Measurements from ENCODE around the gene FAM149A. TPM values are rescaled to one million over a fixed set of nuclear protein-coding genes. Genes with fewer than 3 reads are reported as not detected.

Gene FAM149A
- total RNA-seq, result under 1 TPM in 1 of 3 donors, not detected in 2; 0.33 TPM
- total RNA-seq (2013), result 0.38 TPM

DNA sequence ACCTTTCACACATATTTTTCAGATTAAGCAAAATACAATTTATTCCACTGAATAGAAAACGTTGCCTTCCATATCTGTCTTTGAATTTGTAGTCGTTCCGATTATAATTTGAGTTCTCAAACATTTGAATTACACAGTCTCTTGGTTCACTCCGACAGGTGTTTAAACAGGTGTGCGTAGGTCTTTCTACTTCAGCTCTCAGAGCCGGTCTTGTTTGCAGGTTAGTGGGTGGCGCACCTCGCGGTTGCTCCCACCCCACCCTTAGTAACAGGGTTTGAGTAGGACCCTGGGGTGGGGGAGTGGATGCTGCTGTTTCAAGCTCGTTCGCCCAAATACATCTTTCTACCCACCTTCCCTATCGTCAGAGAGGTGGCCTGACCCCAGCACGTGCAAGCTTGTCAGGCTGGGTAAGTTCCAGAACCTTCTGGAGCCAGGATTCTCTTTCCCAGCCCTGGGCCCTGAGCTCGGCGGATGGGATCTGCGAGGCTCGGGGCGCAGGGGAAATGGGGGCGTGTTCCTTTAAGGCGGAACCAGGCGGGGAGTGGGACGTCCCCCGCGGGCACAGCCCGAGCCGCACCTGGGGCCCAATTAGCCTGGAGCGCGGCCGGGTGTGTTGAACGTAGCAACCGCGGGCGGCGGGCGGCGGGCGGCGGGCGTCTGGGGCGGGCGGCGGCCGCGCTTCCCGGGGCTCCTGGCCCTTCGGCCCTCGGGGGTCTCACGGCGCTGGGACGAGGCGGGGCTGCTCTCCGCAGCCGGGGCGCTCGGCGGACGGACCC lies at the start of gene FAM149A:
FAM149A (plus strand) TSS at position 591 of the 776 bp plus-strand sequence.
- Histone ChIP-seq H3K4me3 (ENCODE audit: low read length) (no peak within 1 kb of the TSS), H3K27ac (ENCODE audit: low read length) (no peak within 1 kb of the TSS), H3K4me1 (ENCODE audit: control insufficient read depth, insufficient read depth, low read length) (peaks cover 12% of the 10 kb centered on the region), H3K36me3 (ENCODE audit: control insufficient read depth, insufficient read depth, low read length) (no peaks in the 10 kb centered on the region), H3K27me3 (ENCODE audit: control insufficient read depth, insufficient read depth, low read length) (peaks cover 19% of the 10 kb centered on the region), H3K9me3 (ENCODE audit: control insufficient read depth, insufficient read depth, low read length) (no peaks in the 10 kb centered on the region)
- Mint-ChIP-seq H3K4me1 (peaks cover 4 to 5% of the 10 kb centered on the region in 2 donors), H3K4me3 (peak within 1 kb of the TSS; percentile 85), H3K9me3 (no peaks in the 10 kb centered on the region), H3K27me3 (ENCODE audit: low read depth in 2 of 2) (peaks cover 38 to 53% of the 10 kb centered on the region in 2 donors), H3K27ac (no peak within 1 kb of the TSS), H3K36me3 (no peaks in the 10 kb centered on the region)
- TF ChIP-seq, protein P1, sequence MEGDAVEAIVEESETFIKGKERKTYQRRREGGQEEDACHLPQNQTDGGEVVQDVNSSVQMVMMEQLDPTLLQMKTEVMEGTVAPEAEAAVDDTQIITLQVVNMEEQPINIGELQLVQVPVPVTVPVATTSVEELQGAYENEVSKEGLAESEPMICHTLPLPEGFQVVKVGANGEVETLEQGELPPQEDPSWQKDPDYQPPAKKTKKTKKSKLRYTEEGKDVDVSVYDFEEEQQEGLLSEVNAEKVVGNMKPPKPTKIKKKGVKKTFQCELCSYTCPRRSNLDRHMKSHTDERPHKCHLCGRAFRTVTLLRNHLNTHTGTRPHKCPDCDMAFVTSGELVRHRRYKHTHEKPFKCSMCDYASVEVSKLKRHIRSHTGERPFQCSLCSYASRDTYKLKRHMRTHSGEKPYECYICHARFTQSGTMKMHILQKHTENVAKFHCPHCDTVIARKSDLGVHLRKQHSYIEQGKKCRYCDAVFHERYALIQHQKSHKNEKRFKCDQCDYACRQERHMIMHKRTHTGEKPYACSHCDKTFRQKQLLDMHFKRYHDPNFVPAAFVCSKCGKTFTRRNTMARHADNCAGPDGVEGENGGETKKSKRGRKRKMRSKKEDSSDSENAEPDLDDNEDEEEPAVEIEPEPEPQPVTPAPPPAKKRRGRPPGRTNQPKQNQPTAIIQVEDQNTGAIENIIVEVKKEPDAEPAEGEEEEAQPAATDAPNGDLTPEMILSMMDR (IDR thresholded peaks at IDR 0.05), result no peak
- 11% methylated on average over 51 of the region's 57 CpGs for WGBS (ENCODE audit: insufficient coverage)
- peak; percentile 45 to 87 (median 77) for ATAC-seq
- peak; percentile 20 to 54 for DNase-seq
- intact Hi-C loops (cut with micrococcal nuclease), result no loop called here

DNA sequence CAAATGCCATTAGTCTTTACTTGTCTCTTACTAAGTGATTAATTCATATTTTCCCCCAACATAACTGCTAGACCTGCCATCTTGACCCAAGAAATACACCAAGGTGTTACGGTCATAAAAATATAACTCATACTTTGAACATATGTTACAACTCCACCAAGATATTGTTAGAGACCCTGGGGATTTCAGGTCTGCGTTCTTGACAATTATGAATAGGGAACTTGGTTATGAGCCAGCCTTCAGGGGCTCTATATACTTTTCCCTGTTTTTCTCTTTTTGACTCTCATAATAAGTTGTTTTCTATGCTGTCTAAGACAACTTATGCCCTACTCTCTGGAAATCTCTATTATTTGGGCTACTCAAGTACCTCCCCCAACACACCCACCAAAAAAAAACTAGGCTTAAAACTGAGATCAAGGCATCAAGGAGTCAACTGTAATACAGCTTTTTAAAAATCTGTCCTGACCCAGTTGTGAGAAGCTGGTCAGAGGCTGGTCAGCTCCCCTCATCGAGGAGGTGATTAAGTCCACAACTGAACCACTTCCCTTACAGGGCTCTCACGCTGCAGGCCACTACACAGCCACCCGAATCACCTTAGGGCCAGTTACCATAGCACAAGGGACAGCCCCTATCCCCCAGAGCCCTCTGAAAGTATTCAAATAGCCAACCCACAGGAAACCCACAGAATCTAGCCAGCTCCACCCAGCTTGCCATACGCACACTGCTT lies 46.1 kb upstream of the FAM149A start:
- Mint-ChIP-seq H3K4me3 (peak overlapping the region; percentile 90), H3K27me3 (ENCODE audit: low read depth in 2 of 2) (peaks cover 0 to 6% of the 10 kb centered on the region in 2 donors), H3K9me3 (peaks cover 3% of the 10 kb centered on the region in 2 donors), H3K4me1 (peaks cover 30 to 32% of the 10 kb centered on the region in 2 donors), H3K36me3 (no peaks in the 10 kb centered on the region), H3K27ac (peak overlapping the region; percentile 88)
- no peaks in the 10 kb centered on the region for H3K36me3 ChIP-seq (ENCODE audit: control insufficient read depth, insufficient read depth, low read length)
- H3K27me3 ChIP-seq (ENCODE audit: control insufficient read depth, insufficient read depth, low read length), result peaks cover 6% of the 10 kb centered on the region
- peaks cover 14% of the 10 kb centered on the region for H3K4me1 ChIP-seq (ENCODE audit: control insufficient read depth, insufficient read depth, low read length)
- no peak overlapping the region for H3K27ac ChIP-seq (ENCODE audit: low read length)
- no peak overlapping the region for H3K4me3 ChIP-seq (ENCODE audit: low read length)
- ATAC-seq (peak; percentile 67 to 94 (median 88)), DNase-seq (peak; percentile 15 to 25)
- intact Hi-C loops (cut with micrococcal nuclease), result no loop called here
- TF ChIP-seq, protein P1 (IDR thresholded peaks at IDR 0.05), result no peak
- no peaks in the 10 kb centered on the region for H3K9me3 ChIP-seq (ENCODE audit: control insufficient read depth, insufficient read depth, low read length)
- 25% methylated on average over 6 of the region's 6 CpGs for WGBS (ENCODE audit: insufficient coverage)

DNA sequence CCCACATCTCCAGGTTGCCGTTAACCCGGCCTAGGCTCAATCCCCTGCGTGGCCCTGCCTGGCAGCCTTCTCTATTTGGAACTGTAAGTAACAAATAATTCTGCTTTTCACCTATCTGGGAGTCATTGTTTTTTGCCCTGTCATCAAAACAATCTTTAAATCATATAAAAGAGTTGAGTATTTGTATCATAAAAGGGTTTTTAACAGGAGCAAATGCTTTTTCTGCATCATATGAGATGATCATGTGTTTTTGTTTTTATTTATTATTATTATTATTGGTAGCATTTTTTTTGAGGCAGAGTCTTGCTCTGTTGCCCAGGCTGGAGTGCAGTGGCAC lies 45.6 kb upstream of the FAM149A start:
- DNase-seq, result no peak

More for the DNA sequence above, 45.6 kb upstream of the FAM149A start:
- no peak for ATAC-seq
- Histone ChIP-seq H3K9me3 (ENCODE audit: control insufficient read depth, insufficient read depth, low read length) (no peaks in the 10 kb centered on the region), H3K27me3 (ENCODE audit: control insufficient read depth, insufficient read depth, low read length) (peaks cover 6% of the 10 kb centered on the region), H3K36me3 (ENCODE audit: control insufficient read depth, insufficient read depth, low read length) (no peaks in the 10 kb centered on the region), H3K27ac (ENCODE audit: low read length) (no peak overlapping the region), H3K4me3 (ENCODE audit: low read length) (no peak overlapping the region), H3K4me1 (ENCODE audit: control insufficient read depth, insufficient read depth, low read length) (peaks cover 14% of the 10 kb centered on the region)
- intact Hi-C loops (cut with micrococcal nuclease), result no loop called here
- H3K4me1 Mint-ChIP-seq, result peaks cover 30 to 32% of the 10 kb centered on the region in 2 donors
- no peaks in the 10 kb centered on the region for H3K36me3 Mint-ChIP-seq
- H3K27me3 Mint-ChIP-seq (ENCODE audit: low read depth in 2 of 2), result peaks cover 0 to 6% of the 10 kb centered on the region in 2 donors
- 0% methylated on average over 3 of the region's 3 CpGs for WGBS (ENCODE audit: insufficient coverage)
- H3K4me3 Mint-ChIP-seq, result peak overlapping the region; percentile 90
- H3K27ac Mint-ChIP-seq, result peak overlapping the region; percentile 88
- peaks cover 3% of the 10 kb centered on the region in 2 donors for H3K9me3 Mint-ChIP-seq
- TF ChIP-seq, protein P1 (IDR thresholded peaks at IDR 0.05), result no peak

Data from natural killer cell (primary cell).